ENCODE data around the gene OMP.

DNA sequence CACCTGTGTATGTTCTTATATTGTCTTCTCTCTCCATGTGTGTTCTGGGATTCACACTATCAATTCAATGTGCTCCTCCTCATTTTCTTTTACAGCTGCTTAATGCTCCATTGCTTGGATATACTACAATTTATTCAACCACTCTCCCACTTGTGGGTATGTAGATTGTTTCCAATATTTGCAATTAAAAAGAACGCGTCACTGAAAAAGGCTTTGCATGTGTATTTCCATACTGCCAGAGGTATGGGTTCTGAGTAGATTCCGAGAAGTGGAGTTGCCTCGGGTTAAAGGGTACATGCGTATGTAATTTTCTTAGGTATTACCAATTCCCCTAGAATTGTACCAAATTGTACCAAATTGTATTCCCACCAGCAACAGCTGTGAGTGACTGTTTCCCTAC, 42.8 kb upstream of the OMP start:
- TF ChIP-seq, protein P1, sequence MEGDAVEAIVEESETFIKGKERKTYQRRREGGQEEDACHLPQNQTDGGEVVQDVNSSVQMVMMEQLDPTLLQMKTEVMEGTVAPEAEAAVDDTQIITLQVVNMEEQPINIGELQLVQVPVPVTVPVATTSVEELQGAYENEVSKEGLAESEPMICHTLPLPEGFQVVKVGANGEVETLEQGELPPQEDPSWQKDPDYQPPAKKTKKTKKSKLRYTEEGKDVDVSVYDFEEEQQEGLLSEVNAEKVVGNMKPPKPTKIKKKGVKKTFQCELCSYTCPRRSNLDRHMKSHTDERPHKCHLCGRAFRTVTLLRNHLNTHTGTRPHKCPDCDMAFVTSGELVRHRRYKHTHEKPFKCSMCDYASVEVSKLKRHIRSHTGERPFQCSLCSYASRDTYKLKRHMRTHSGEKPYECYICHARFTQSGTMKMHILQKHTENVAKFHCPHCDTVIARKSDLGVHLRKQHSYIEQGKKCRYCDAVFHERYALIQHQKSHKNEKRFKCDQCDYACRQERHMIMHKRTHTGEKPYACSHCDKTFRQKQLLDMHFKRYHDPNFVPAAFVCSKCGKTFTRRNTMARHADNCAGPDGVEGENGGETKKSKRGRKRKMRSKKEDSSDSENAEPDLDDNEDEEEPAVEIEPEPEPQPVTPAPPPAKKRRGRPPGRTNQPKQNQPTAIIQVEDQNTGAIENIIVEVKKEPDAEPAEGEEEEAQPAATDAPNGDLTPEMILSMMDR (IDR thresholded peaks at IDR 0.05), result no peak
- no peak for TF ChIP-seq POLR2A (IDR thresholded peaks at IDR 0.05)
